ENCODE data around the gene VAC14.

VAC14 gene

GRCh38 chr16:70699696-70700095, 101.3 kb downstream of the VAC14 start:
- no peak overlapping the region for H3K4me3 ChIP-seq (ENCODE audit: low read length)
- TF ChIP-seq CTCF (IDR thresholded peaks at IDR 0.05; ENCODE audit: insufficient read depth, low read depth, low read length, missing control alignments): no peak
- DNase-seq (ENCODE audit: low read depth): peak; percentile 46

- no peak for TF ChIP-seq CTCF (IDR thresholded peaks at IDR 0.05; ENCODE audit: insufficient read depth, low read depth, low read length, missing control alignments)
- no peak overlapping the region for H3K4me3 ChIP-seq (ENCODE audit: low read length)
- DNase-seq (ENCODE audit: low read depth): no peak
Observed at GRCh38 chr16:70698901-70699300, 102.1 kb downstream of the VAC14 start.

GRCh38 chr16:70697594-70698170, 103.3 kb downstream of the VAC14 start:
- no peak for DNase-seq (ENCODE audit: low read depth)
- H3K4me3 ChIP-seq (ENCODE audit: low read length): no peak overlapping the region
- TF ChIP-seq CTCF (IDR thresholded peaks at IDR 0.05; ENCODE audit: insufficient read depth, low read depth, low read length, missing control alignments): no peak

- DNase-seq (ENCODE audit: low read depth): peak; percentile 70
- TF ChIP-seq CTCF (IDR thresholded peaks at IDR 0.05; ENCODE audit: insufficient read depth, low read depth, low read length, missing control alignments): no peak
- no peak overlapping the region for H3K4me3 ChIP-seq (ENCODE audit: low read length)
Observed at GRCh38 chr16:70696952-70697593, 103.9 kb downstream of the VAC14 start.

GRCh38 chr16:70696355-70696754, 104.6 kb downstream of the VAC14 start:
- no peak overlapping the region for H3K4me3 ChIP-seq (ENCODE audit: low read length)
- no peak for DNase-seq (ENCODE audit: low read depth)
- TF ChIP-seq CTCF (IDR thresholded peaks at IDR 0.05; ENCODE audit: insufficient read depth, low read depth, low read length, missing control alignments): no peak

- peak; percentile 27 for TF ChIP-seq CTCF (IDR thresholded peaks at IDR 0.05; ENCODE audit: insufficient read depth, low read depth, low read length, missing control alignments)
- peak; percentile 40 for DNase-seq (ENCODE audit: low read depth)
- no peak overlapping the region for H3K4me3 ChIP-seq (ENCODE audit: low read length)
Observed at GRCh38 chr16:70695331-70696070, 105.5 kb downstream of the VAC14 start.

Data from epithelial cell of esophagus (primary cell).